ENCODE data around the gene ARHGDIB.

ARHGDIB gene

DNA sequence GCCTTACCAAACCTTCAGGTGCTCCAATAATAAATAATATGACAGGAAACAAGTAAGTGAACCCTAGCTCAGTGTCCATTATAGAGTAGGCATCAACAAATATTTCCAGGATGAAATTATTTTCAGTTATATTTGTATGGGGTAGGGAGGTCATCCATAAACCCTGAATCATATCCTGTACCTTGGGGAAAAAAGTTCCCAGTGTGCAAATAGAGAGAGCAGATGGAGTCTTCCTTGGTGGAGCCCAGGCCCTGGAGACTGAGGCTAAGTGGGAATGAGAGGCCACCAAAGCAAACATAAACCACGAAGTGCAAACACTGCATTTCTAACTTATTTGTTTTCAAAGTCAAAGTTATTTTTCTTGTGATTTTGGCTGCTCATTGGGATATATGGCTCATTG lies 14.5 kb downstream of the ARHGDIB start:
- DNase-seq (ENCODE audit: low read depth), result no peak
- no peak overlapping the region for H3K4me3 ChIP-seq (ENCODE audit: low read depth, low read length)
- TF ChIP-seq, protein P1, sequence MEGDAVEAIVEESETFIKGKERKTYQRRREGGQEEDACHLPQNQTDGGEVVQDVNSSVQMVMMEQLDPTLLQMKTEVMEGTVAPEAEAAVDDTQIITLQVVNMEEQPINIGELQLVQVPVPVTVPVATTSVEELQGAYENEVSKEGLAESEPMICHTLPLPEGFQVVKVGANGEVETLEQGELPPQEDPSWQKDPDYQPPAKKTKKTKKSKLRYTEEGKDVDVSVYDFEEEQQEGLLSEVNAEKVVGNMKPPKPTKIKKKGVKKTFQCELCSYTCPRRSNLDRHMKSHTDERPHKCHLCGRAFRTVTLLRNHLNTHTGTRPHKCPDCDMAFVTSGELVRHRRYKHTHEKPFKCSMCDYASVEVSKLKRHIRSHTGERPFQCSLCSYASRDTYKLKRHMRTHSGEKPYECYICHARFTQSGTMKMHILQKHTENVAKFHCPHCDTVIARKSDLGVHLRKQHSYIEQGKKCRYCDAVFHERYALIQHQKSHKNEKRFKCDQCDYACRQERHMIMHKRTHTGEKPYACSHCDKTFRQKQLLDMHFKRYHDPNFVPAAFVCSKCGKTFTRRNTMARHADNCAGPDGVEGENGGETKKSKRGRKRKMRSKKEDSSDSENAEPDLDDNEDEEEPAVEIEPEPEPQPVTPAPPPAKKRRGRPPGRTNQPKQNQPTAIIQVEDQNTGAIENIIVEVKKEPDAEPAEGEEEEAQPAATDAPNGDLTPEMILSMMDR (conservative IDR thresholded peaks at IDR 0.05; ENCODE audit: low read depth, low read length), result no peak

DNA sequence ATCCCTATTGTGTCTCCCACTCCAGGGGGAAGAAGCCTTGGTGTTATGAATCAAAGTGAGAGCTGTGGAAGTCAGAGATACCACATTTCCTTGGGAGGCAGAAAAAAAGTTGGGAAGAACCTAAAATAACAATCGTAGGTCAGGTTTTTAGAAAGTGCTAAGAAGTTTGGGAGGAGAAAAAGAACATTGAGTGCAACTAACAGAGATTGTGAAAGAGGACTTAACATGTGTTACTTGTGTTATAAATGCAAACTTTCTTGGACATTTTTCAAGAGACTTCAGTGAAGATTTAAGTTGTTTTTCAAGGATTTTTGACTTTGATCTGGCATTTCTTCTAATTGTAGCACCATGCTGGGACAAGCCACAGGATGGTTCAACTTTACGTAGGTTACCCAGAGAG lies 15.2 kb downstream of the ARHGDIB start:
- TF ChIP-seq, protein P1 (conservative IDR thresholded peaks at IDR 0.05; ENCODE audit: low read depth, low read length), result no peak
- no peak overlapping the region for H3K4me3 ChIP-seq (ENCODE audit: low read depth, low read length)
- peak; percentile 60 for DNase-seq (ENCODE audit: low read depth)

DNA sequence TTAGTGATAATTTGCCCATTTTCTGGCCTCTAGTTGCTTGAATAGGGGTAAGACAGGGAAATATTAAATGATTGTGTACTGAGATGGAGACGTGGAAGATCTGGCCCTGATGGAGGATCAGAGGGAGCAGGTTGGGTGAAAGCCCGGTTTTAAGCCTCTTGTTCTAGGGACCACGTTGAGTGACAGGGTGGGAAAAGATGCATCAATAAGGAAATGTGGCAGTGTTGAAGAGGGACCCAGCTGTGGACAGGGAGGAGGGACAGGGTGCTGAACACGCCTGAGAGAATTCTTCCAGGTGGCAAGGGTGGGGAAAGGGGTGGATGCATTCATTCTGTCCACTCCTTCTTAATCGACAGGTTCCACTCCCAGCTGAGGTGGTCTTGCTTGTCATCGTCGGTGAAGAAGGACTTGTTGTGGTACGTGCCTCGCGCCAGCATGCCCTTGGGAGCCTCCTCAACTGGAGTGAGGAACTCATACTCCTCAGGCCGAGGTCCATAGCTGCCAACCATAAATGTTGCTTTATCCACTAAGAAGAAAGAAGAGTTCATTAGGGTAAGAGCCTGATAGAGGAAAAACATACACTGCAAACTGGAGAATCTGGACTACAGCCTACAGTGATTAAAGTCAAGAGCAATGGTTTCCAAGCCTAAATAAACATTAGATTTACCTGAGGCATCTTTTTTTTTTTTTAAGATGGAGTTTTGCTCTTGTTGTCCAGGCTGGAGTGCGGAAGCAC lies 19.0 kb downstream of the ARHGDIB start:
- TF ChIP-seq, protein P1 (conservative IDR thresholded peaks at IDR 0.05; ENCODE audit: low read depth, low read length), result no peak
- no peak for DNase-seq (ENCODE audit: low read depth)

DNA sequence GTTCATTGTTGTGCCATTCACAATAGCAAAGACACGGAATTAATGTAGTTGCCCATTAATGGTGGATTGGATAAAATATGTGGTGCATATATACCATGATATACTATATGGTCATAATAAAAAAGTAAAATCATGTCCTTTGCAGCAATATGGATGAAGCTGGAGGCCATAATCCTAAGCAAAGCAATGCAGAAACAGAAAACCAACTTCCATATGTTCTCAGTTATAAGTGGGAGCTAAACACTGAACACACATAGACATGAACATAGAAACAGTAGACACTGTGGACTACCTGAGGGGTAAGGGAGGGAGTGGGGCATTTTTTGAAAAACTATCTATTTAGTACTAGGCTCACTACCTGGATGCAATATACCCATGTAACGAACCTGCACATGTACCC lies 20.0 kb downstream of the ARHGDIB start:
- DNase-seq (ENCODE audit: low read depth), result no peak
- H3K4me3 ChIP-seq (ENCODE audit: low read depth, low read length), result no peak overlapping the region
- TF ChIP-seq, protein P1 (conservative IDR thresholded peaks at IDR 0.05; ENCODE audit: low read depth, low read length), result no peak

More for the DNA sequence above, 19.0 kb downstream of the ARHGDIB start:
- H3K4me3 ChIP-seq (ENCODE audit: low read depth, low read length), result no peak overlapping the region

DNA sequence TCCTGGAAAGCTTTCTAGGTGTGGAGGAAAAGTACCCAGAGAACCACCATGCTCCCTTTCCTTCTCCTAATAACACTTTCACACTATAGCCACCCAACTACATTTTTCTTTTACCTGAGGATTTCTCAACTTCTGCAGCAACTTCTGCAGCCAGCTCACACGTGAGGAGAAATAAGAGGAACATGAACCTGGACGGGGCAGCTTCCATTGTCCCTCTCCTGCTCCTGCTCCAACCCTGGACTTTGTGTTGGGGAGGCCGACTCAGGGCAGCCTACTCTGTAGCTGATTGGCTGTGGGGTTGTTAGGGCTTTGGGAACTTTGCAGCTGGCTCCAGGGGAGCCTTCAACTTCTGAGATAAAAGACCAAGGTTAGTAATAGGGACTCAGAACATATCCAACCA lies 23.1 kb downstream of the ARHGDIB start, which contains the start of gene ERP27:
Gene ERP27, minus strand, starts transcription at position 237 of the 400 bp plus-strand sequence. Its CDS starts 29 bp downstream, at position 208.
- no peak within 1 kb of the TSS for H3K4me3 ChIP-seq (ENCODE audit: low read depth, low read length)
- DNase-seq (ENCODE audit: low read depth), result no peak
- TF ChIP-seq, protein P1 (conservative IDR thresholded peaks at IDR 0.05; ENCODE audit: low read depth, low read length), result no peak

DNA sequence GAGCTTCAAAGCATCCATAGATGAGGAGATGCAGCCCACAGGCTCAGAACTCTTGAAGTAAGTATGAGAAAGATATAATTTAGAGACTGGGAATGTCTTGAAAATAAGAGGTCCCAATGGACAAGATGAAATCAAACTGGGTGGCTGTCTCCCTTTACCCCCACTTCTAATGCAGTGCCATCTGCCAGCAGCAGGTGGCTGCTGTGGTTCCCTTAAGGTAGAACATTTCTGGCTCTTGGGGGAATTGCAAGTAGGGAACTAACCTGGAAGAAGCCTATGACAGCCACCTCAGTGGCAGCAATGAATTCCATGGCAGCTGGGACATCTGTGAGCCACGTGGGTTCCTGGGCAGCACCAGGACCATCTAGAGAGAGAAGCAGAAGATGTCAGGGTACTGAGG lies 23.7 kb downstream of the ARHGDIB start:
- TF ChIP-seq, protein P1 (conservative IDR thresholded peaks at IDR 0.05; ENCODE audit: low read depth, low read length), result peak; percentile 21

DNA sequence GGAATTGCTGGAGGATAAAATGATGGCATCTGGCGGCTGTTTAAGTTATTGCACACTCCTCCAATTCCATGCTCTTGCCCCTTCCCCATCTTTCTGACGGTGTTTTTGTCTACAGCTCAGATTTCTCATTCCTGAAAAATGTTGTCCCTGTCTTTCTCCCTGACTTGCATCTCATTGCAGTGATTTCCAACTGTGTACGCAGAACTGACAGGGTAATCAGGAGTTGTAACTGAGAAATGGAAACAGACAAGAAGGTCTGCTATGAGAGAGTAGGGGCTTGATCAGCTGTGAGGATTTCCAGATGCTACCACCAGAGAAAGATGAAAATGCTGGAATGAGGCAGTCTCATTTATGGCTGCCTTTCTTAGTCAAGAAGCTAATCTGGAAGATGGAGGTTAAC lies 24.4 kb downstream of the ARHGDIB start:
- H3K4me3 ChIP-seq (ENCODE audit: low read depth, low read length), result no peak overlapping the region
- DNase-seq (ENCODE audit: low read depth), result no peak
- TF ChIP-seq, protein P1 (conservative IDR thresholded peaks at IDR 0.05; ENCODE audit: low read depth, low read length), result peak; percentile 39

More for the DNA sequence above, 23.7 kb downstream of the ARHGDIB start:
- no peak for DNase-seq (ENCODE audit: low read depth)
- no peak overlapping the region for H3K4me3 ChIP-seq (ENCODE audit: low read depth, low read length)

Measured in choroid plexus epithelial cell (primary cell).